22Rv1 (cell line): ENCODE data around the gene PAPSS2.

Experiments
- H3K27ac ChIP-seq: fragments of 450-650 bp; 2 replicates; pipeline ENCODE4 v1.5.1; 2017
- CTCF ChIP-seq: fragments of 450-650 bp; IDR thresholded peaks from 2 replicates; pipeline ENCODE4 v1.5.1; 2017; ENCODE audit warnings: mild to moderate bottlenecking
- ZFX ChIP-seq: fragments of 450-650 bp; IDR thresholded peaks from 2 replicates; pipeline ENCODE4 v1.6.1; 2017; ENCODE audit warnings: antibody characterized with exemption, borderline replicate concordance

PAPSS2 gene

GRCh38 chr10:87753995-87754866 is 94.6 kb downstream of the PAPSS2 start:
- no peak for TF ChIP-seq CTCF
- TF ChIP-seq ZFX = no peak
- H3K27ac ChIP-seq = no peak overlapping the region

DNA sequence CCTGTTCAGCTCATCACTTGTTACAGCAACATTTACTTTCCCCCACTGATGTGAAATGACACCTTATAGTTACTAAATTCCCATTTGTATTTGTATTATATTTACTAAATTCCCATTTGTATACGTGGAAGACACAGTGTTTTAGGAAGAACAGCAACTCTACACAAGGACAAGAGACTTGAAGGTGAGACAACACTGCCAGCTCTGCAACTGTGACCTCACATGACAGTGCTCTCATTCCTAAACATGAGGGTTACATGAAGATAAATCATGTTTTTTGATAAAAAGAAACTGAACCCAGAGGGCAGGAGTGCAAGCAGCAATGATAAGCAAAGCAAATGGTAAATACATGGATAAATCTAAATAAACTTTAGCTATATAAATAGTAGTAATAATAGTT is 98.0 kb downstream of the PAPSS2 start:
- TF ChIP-seq ZFX = no peak
- no peak for TF ChIP-seq CTCF
- H3K27ac ChIP-seq = no peak overlapping the region

DNA sequence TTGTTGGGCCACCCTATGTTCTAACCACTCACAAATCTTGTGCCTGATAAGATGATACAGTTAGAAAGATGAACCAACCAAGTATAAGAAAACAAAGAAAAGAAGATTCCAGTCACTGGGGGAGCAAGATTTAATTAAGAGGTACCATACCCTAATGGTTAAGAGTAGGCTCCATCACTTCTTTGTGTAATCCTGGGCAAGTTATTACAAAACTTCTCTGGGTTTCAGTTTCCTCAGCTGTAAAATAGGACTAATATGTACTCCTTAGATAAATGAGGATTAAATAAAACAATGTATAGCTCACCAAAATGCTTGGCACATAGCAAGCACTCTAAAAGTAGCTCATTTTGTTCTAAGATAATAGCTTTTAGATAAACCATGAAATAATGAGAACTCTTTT is 99.9 kb downstream of the PAPSS2 start:
- TF ChIP-seq ZFX = no peak
- no peak for TF ChIP-seq CTCF
- H3K27ac ChIP-seq = no peak overlapping the region

GRCh38 chr10:87760195-87760905 is 100.7 kb downstream of the PAPSS2 start:
- TF ChIP-seq CTCF = no peak
- TF ChIP-seq ZFX = no peak
- no peak overlapping the region for H3K27ac ChIP-seq

GRCh38 chr10:87761153-87761552 is 101.5 kb downstream of the PAPSS2 start:
- H3K27ac ChIP-seq = no peak overlapping the region

GRCh38 chr10:87761892-87762291 is 102.2 kb downstream of the PAPSS2 start:
- no peak for TF ChIP-seq CTCF
- TF ChIP-seq ZFX = no peak
- H3K27ac ChIP-seq = no peak overlapping the region

More at GRCh38 chr10:87761153-87761552, 101.5 kb downstream of the PAPSS2 start:
- no peak for TF ChIP-seq CTCF
- TF ChIP-seq ZFX = no peak

DNA sequence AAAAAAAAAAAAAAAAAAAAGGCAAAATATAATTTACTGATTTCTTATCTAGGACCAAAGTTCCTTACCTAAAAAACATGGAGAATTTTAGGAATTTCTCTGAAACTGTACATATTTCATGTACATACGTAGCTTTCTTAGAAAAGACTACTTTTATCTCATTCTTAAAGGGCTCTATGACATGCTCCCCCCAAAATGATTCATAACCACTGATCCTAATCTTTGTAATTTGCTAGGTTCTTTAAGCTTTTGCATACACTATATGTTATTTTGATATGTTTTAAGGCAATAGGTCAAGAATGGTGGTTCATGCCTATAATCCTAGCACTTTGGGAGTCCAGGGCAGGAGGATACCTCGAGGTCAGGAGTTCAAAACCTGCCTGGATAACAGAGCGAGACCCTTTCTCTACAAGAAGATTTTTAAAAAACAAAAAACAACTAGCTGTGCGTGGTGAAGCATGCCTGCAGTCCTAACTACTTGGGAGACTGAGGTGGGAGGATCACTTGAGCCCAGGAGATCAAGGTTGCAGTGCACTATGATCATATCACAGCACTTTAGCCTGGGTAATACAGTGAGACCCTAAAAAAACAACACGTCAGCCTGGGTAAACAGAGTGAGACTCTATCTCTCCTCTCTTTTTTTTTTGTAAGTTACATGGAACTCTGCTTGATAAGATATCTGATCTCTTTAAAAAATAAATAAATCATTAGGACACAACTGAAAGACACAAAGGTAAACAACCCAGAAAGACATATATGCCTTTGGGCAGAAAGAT is 103.6 kb downstream of the PAPSS2 start:
- TF ChIP-seq CTCF = no peak
- TF ChIP-seq ZFX = no peak
- no peak overlapping the region for H3K27ac ChIP-seq
